GM12864 (cell line): Measurements from ENCODE around the gene NAALAD2.
"Not testable (repeated sequence)": the region's sequence is repeated elsewhere in the genome, so short reads cannot be mapped to it uniquely, and the experiment has no call there.

ENCODE experiments used
- DNase-seq: peaks from one replicate; pipeline ENCODE4 v3.0.0-alpha.2; 2011; ENCODE audit warnings: low read depth
- H3K4me3 ChIP-seq: 2 replicates; pipeline ENCODE4 v1.5.1; 2011; ENCODE audit warnings: mild to moderate bottlenecking, low read depth, low read length, control low read depth
- TF ChIP-seq, protein P1 (sequence below): IDR thresholded peaks from 2 replicates; pipeline ENCODE4 v1.5.1; 2011; ENCODE audit warnings: low read depth, mild to moderate bottlenecking, moderate library complexity, low read length, control low read depth, inconsistent platforms; ENCODE audit errors: missing control alignments

Gene NAALAD2

DNA sequence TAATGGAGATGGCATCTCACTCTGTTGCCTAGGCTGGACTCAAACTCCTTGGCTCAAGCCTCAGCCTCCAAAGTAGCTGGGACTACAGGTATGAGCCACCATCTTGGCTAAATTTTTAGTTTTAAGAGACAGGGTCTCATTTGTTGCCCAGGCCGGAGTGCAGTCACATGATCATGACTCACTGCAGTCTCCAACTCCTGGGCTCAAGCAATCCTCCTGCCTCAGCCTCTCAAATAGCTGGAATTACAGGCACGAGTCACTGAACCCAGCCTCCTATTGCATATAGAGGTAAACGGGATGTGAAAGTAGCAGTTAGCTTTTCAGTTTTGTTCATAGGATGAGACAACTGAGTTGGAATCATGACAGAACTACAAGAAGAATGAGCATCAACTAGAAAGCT, 9.5 kb upstream of the NAALAD2 start:
- TF ChIP-seq, protein P1, sequence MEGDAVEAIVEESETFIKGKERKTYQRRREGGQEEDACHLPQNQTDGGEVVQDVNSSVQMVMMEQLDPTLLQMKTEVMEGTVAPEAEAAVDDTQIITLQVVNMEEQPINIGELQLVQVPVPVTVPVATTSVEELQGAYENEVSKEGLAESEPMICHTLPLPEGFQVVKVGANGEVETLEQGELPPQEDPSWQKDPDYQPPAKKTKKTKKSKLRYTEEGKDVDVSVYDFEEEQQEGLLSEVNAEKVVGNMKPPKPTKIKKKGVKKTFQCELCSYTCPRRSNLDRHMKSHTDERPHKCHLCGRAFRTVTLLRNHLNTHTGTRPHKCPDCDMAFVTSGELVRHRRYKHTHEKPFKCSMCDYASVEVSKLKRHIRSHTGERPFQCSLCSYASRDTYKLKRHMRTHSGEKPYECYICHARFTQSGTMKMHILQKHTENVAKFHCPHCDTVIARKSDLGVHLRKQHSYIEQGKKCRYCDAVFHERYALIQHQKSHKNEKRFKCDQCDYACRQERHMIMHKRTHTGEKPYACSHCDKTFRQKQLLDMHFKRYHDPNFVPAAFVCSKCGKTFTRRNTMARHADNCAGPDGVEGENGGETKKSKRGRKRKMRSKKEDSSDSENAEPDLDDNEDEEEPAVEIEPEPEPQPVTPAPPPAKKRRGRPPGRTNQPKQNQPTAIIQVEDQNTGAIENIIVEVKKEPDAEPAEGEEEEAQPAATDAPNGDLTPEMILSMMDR, result no peak
- DNase-seq, result no peak
- no peak overlapping the region for H3K4me3 ChIP-seq

DNA sequence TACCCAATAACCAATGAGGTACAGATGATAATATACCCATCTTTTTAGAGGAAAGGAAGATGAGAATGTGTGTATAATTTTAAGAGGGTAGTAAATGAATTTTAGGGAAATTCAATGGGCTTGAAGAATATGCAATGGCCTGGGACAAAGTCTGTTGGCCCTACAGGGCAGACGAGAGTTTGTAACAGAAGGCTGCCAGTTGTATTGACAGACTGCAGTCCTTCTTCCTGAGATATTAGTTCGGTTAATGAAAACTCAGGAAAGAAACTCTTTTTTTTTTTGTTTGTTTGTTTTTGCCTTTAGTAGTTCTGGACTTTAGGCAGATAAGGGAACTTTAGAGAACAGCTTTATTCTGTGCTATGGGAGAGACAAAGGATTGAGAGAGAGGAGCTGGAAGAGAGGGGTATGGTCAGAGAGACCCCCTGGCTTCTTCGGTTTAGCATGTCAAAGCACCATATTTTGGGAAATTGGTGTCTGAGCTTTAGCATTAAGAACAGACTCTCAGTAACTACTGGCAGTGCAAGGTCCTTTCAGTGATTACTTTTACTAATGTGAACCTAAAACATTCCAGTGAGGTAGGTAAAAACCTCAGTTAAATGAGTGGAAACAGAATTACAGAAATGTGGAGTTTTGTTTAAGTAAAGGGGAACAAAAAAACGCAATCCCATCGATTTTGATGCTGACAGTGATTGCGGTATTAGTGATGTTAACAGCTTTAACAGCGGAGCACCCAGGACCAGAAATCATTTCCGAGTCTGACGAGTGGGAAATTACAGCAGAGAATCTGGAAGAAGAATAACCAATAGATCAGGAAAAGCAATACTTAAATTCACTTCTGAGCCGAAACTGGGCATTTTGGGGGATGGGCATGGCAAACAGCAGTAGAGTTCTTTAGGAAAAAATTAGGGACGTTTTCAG, 644 bp upstream of the NAALAD2 start:
- TF ChIP-seq, protein P1, result no peak
- H3K4me3 ChIP-seq, result no peak overlapping the region
- no peak for DNase-seq

DNA sequence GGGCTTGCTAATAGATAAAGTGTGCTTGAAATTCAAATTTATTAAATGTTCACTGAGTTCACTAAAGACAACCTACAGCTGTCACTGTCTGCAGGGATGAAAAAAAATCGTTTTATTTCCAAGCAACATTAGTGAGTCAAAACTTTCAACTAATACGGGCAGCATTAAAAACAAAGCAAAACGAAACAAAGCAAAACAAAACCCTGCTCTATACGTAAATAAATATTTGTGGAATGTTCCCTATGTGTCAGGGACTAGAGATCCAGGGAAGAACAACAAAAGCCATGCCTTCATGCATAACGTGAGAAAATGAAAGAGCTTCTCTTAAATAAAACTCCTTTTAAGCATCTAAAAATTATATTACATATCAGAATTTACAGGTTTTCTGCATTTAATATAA, 553 bp downstream of the NAALAD2 start:
- TF ChIP-seq, protein P1, result no peak
- no peak for DNase-seq
- no peak overlapping the region for H3K4me3 ChIP-seq

DNA sequence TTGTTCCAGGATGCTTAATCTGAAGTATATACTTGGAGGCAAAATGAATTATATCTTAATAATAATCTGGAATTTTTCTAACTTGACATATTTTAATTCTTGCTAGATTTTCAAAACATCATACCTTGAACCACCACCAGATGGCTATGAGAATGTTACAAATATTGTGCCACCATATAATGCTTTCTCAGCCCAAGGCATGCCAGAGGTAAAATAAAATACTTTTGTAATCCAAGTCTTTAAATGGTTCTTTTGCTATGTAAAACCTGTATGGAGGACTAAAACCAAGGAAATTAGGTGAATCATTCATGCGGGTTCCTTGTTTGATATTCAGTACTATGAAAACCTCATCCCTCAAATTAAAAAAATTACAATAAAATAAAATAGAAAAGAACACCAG, 14.4 kb downstream of the NAALAD2 start:
- H3K4me3 ChIP-seq, result no peak overlapping the region
- DNase-seq, result no peak
- TF ChIP-seq, protein P1, result peak; percentile 7

DNA sequence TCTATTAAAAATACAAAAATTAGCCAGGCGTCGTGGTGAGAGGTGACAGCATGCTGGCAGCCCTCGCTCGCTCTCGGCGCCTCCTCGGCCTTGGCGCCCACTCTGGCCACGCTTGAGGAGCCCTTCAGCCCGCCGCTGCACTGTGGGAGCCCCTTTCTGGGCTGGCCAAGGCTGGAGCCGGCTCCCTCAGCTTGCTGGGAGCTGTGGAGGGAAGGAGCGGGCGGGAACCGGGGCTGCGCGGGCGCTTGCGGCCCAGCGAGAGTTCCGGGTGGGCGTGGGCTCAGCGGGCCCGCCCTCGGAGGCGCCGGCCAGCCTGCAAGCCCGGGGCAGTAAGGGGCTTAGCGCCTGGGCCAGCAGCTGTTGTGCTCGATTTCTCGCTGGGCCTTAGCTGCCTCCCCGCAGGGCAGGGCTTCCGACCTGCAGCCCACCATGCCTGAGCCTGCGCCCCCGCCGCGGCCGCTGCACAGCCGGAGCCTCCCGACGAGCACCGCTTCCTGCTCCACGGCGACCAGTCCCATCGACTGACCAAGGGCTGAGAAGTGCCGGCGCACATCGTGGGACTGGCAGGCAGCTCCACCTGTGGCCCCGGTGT, 32.6 kb downstream of the NAALAD2 start:
- not testable (repeated sequence) for H3K4me3 ChIP-seq, DNase-seq

DNA sequence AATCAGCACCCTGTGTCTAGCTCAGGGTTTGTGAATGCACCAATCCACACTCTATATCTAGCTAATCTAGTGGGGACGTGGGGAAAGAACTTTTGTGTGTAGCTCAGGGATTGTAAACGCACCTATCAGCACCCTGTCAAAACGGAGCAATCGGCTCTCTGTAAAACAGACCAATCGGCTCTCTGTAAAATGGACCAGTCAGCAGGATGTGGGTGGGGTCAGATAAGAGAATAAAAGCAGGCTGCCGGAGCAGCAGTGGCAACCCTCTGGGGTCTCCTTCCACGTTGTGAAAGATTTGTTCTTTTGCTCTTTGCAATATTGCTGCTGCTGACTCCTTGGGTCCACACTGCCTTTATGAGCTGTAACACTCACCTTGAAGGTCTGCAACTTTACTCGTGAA, 33.2 kb downstream of the NAALAD2 start:
- not testable (repeated sequence) for H3K4me3 ChIP-seq, DNase-seq

DNA sequence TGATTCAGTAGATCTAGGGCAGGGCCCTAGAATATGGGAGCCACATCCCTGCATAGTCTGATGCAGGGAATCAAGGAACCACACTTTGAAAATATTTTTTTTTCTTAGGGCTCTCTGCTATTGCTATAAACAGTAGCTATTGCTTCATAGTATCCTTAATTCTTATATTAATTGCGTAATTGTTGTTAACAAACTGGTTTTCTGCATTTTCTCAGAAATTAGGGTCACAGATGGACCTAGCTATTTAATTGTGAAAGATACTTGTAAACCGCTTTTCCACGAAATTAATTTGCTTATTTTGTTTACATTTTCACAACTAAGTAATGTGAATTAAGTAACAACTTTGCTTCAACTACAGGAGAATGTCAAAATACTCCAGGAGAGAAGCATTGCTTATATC, 34.1 kb downstream of the NAALAD2 start:
- H3K4me3 ChIP-seq, result no peak overlapping the region
- TF ChIP-seq, protein P1, result no peak
- no peak for DNase-seq

DNA sequence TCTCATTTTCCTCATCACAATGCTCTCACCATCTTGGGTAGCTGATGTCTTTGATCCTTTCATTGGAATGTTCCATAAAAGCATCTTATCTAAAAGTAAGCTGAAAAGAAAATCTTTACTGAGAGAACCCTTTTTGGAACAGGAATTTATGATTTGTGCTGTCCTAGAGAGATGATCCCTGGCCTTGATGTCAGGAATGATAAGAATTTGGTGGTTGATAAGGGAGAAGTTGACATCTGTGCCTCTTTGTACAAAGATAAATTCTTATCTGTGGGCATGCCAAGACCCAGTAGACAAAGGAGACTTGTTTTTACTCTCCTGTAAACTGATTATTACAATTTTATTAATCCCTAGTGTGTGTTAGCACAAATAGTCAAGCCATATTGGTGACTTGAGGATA, 36.9 kb downstream of the NAALAD2 start:
- DNase-seq, result no peak
- TF ChIP-seq, protein P1, result no peak
- H3K4me3 ChIP-seq, result no peak overlapping the region
